ENCODE measurements around the gene KCTD14. TPM values are rescaled to one million over a fixed set of nuclear protein-coding genes. Genes with fewer than 3 reads are reported as not detected.

KCTD14 gene
- total RNA-seq, result 2.7 TPM

GRCh38 chr11:78022397-78023396 lies at the start of gene KCTD14:
KCTD14 (minus strand) TSS chr11:78023276; CDS start chr11:78023249, 27 bp downstream.

GRCh38 chr11:78063440-78064181 lies 40.5 kb upstream of the KCTD14 start, which contains the start of gene THRSP:
THRSP (plus strand) TSS chr11:78063861; CDS start chr11:78063882, 21 bp downstream.

GRCh38 chr11:77994434-77995362 lies 28.4 kb downstream of the KCTD14 start, which contains the start of gene INTS4:
INTS4 (minus strand) TSS chr11:77994668; CDS start chr11:77994643, 25 bp downstream.

Other genes starting within 250 kb of the KCTD14 start
- 140 TPM for gene RSF1, start 202.6 kb downstream of the KCTD14 start, total RNA-seq
- 15.4 TPM for gene AAMDC, start 202.1 kb downstream of the KCTD14 start, total RNA-seq
- gene INTS4, start 28.6 kb downstream of the KCTD14 start, total RNA-seq, result 68.1 TPM
- 3.8 TPM for gene THRSP, start 40.6 kb upstream of the KCTD14 start, total RNA-seq
- 80.4 TPM for gene NDUFC2, start 56.6 kb upstream of the KCTD14 start, total RNA-seq
- gene ALG8, start 116.3 kb upstream of the KCTD14 start, total RNA-seq, result 34.7 TPM
- 4.9 TPM for gene KCTD21, start 165.3 kb upstream of the KCTD14 start, total RNA-seq
- 11.8 TPM for gene USP35, start 165.6 kb upstream of the KCTD14 start, total RNA-seq

All from camera-type eye (tissue), 1 donor.